ENCODE data around the gene TCF7L1. TPM values are rescaled to one million over a fixed set of nuclear protein-coding genes. Genes with fewer than 3 reads are reported as not detected.

Gene TCF7L1
- total and polyA plus RNA-seq, 9 of the 15 experiments (the other 6 are each of a cell fraction or from before 2014, with no cell fraction given) = 0.03 to 0.11 (median 0.07) TPM; not detected in 5

DNA sequence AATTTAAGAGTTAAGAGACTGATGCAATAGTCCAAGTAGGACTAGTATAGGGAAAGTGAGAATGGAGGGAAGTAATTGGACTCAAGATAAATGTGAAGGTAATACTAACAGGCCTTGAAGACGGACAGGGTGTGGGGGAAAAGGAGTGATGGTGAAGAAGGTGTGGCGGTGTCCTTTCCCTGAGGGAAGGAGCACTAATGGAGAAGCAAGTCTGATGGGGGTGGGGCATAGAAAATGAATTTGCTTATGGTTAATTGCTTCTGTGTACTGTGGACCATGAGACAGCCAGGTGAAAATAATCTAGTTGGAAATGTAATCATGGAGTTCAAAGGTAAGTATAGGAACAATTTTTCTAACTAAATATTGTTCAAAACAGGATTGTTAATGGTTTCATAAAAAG lies 201.7 kb downstream of the TCF7L1 start:
- no peak overlapping the region for H3K4me3 ChIP-seq
- peaks cover 0 to 3% of the 10 kb centered on the region in 2 experiments; a peak in 2 of 5 replicates for H3K4me1 ChIP-seq (replicated peaks in 1 of 2; ENCODE audit: control insufficient read depth in 2 of 2, insufficient read depth in 2 of 2, low read length in 2 of 2)
- no peak overlapping the region for H2AFZ ChIP-seq (ENCODE audit: low read depth, low read length)
- H3K4me2 ChIP-seq (ENCODE audit: insufficient read depth, low read length) = no peak overlapping the region
- in situ Hi-C loops (cut with MboI) = no loop called here
- BruUV-seq (replicated peaks) = no TSS peak
- DNase-seq (ENCODE audit: extremely low read depth in 1 of 4, low spot score in 3 of 4) (no peak), FAIRE-seq (no peak), ATAC-seq (no peak)
- CTCF ChIA-PET (ENCODE audit: low intra/inter-chr PET ratio) = no interaction called here
- no peaks in the 10 kb centered on the region for H3K9me1 ChIP-seq (ENCODE audit: control insufficient read depth, insufficient read depth, low read length)
- no peaks in the 10 kb centered on the region for H3K27me3 ChIP-seq (ENCODE audit: control insufficient read depth in 2 of 2, insufficient read depth in 2 of 2, low read length in 2 of 2)
- H3K9ac ChIP-seq (ENCODE audit: insufficient read depth in 1 of 2, low read depth in 2 of 2, low read length in 2 of 2) = no peak overlapping the region
- no peaks in the 10 kb centered on the region for H3K36me3 ChIP-seq (ENCODE audit: control insufficient read depth, insufficient read depth, low read length)
- H3K9me3 ChIP-seq (replicated peaks; ENCODE audit: control insufficient read depth, insufficient read depth, low read depth, low read length) = no peaks in the 10 kb centered on the region
- H4K20me1 ChIP-seq (replicated peaks; ENCODE audit: control insufficient read depth, insufficient read depth, low read length) = no peaks in the 10 kb centered on the region
- no peaks in the 10 kb centered on the region for H3K79me2 ChIP-seq (ENCODE audit: control insufficient read depth, insufficient read depth, low read length)
- POLR2A ChIA-PET = no interaction called here
- H3K27ac ChIP-seq (ENCODE audit: extremely low read depth, low read depth, low read length) = no peak overlapping the region
- 60% methylated on average over 2 of the region's 2 CpGs for WGBS (ENCODE audit: insufficient coverage, low coverage, missing lambda C conversion rate)
- intact Hi-C loops (cut with micrococcal nuclease) = no loop called here
- no peak for TF ChIP-seq NFIX (CRISPR knock-in tag; IDR thresholded peaks at IDR 0.05; ENCODE audit: low read depth)
- TF ChIP-seq ZNF778 (CRISPR knock-in tag; IDR thresholded peaks at IDR 0.05) = no peak
- no peak for TF ChIP-seq RNF2 (IDR thresholded peaks at IDR 0.05)
- no peak for TF ChIP-seq GABPB1 (CRISPR knock-in tag; IDR thresholded peaks at IDR 0.05)
- no peak for TF ChIP-seq POLR3A (IDR thresholded peaks at IDR 0.05; ENCODE audit: borderline replicate concordance, extremely low read depth, insufficient read depth, insufficient read length)
- TF ChIP-seq, protein P1, sequence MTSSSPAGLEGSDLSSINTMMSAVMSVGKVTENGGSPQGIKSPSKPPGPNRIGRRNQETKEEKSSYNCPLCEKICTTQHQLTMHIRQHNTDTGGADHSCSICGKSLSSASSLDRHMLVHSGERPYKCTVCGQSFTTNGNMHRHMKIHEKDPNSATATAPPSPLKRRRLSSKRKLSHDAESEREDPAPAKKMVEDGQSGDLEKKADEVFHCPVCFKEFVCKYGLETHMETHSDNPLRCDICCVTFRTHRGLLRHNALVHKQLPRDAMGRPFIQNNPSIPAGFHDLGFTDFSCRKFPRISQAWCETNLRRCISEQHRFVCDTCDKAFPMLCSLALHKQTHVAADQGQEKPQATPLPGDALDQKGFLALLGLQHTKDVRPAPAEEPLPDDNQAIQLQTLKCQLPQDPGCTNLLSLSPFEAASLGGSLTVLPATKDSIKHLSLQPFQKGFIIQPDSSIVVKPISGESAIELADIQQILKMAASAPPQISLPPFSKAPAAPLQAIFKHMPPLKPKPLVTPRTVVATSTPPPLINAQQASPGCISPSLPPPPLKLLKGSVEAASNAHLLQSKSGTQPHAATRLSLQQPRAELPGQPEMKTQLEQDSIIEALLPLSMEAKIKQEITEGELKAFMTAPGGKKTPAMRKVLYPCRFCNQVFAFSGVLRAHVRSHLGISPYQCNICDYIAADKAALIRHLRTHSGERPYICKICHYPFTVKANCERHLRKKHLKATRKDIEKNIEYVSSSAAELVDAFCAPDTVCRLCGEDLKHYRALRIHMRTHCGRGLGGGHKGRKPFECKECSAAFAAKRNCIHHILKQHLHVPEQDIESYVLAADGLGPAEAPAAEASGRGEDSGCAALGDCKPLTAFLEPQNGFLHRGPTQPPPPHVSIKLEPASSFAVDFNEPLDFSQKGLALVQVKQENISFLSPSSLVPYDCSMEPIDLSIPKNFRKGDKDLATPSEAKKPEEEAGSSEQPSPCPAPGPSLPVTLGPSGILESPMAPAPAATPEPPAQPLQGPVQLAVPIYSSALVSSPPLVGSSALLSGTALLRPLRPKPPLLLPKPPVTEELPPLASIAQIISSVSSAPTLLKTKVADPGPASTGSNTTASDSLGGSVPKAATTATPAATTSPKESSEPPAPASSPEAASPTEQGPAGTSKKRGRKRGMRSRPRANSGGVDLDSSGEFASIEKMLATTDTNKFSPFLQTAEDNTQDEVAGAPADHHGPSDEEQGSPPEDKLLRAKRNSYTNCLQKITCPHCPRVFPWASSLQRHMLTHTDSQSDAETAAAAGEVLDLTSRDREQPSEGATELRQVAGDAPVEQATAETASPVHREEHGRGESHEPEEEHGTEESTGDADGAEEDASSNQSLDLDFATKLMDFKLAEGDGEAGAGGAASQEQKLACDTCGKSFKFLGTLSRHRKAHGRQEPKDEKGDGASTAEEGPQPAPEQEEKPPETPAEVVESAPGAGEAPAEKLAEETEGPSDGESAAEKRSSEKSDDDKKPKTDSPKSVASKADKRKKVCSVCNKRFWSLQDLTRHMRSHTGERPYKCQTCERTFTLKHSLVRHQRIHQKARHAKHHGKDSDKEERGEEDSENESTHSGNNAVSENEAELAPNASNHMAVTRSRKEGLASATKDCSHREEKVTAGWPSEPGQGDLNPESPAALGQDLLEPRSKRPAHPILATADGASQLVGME (CRISPR knock-in tag; IDR thresholded peaks at IDR 0.05) = no peak
- TF ChIP-seq, protein P2, sequence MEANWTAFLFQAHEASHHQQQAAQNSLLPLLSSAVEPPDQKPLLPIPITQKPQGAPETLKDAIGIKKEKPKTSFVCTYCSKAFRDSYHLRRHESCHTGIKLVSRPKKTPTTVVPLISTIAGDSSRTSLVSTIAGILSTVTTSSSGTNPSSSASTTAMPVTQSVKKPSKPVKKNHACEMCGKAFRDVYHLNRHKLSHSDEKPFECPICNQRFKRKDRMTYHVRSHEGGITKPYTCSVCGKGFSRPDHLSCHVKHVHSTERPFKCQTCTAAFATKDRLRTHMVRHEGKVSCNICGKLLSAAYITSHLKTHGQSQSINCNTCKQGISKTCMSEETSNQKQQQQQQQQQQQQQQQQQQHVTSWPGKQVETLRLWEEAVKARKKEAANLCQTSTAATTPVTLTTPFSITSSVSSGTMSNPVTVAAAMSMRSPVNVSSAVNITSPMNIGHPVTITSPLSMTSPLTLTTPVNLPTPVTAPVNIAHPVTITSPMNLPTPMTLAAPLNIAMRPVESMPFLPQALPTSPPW (CRISPR knock-in tag; IDR thresholded peaks at IDR 0.05) = no peak
- TF ChIP-seq, protein P3, sequence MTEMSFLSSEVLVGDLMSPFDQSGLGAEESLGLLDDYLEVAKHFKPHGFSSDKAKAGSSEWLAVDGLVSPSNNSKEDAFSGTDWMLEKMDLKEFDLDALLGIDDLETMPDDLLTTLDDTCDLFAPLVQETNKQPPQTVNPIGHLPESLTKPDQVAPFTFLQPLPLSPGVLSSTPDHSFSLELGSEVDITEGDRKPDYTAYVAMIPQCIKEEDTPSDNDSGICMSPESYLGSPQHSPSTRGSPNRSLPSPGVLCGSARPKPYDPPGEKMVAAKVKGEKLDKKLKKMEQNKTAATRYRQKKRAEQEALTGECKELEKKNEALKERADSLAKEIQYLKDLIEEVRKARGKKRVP (CRISPR knock-in tag; IDR thresholded peaks at IDR 0.05) = no peak
- no peak for TF ChIP-seq ZKSCAN3 (CRISPR knock-in tag; IDR thresholded peaks at IDR 0.05)
- no peak for TF ChIP-seq MEF2D (tag; conservative IDR thresholded peaks at IDR 0.05; ENCODE audit: low read depth)
- TF ChIP-seq, protein P4, sequence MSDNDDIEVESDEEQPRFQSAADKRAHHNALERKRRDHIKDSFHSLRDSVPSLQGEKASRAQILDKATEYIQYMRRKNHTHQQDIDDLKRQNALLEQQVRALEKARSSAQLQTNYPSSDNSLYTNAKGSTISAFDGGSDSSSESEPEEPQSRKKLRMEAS (CRISPR knock-in tag; IDR thresholded peaks at IDR 0.05) = no peak
- TF ChIP-seq HEY1 (CRISPR knock-in tag; IDR thresholded peaks at IDR 0.05; ENCODE audit: borderline replicate concordance) = no peak
- TF ChIP-seq TEAD2 (tag; IDR thresholded peaks at IDR 0.05) = no peak
- TF ChIP-seq PHTF2 (CRISPR knock-in tag; IDR thresholded peaks at IDR 0.05) = no peak
- TF ChIP-seq MTA2 (IDR thresholded peaks at IDR 0.05; ENCODE audit: low read depth) = no peak
- TF ChIP-seq CHD4 (IDR thresholded peaks at IDR 0.05; ENCODE audit: insufficient read depth, insufficient replicate concordance, low read depth, low read length, poor library complexity, severe bottlenecking) = no peak

All from K562 (cell line).